ENCODE results near the gene RNASE7.
A peak's percentile ranks its signal among the peaks of the same experiment; 100 is the strongest.

Gene RNASE7

DNA sequence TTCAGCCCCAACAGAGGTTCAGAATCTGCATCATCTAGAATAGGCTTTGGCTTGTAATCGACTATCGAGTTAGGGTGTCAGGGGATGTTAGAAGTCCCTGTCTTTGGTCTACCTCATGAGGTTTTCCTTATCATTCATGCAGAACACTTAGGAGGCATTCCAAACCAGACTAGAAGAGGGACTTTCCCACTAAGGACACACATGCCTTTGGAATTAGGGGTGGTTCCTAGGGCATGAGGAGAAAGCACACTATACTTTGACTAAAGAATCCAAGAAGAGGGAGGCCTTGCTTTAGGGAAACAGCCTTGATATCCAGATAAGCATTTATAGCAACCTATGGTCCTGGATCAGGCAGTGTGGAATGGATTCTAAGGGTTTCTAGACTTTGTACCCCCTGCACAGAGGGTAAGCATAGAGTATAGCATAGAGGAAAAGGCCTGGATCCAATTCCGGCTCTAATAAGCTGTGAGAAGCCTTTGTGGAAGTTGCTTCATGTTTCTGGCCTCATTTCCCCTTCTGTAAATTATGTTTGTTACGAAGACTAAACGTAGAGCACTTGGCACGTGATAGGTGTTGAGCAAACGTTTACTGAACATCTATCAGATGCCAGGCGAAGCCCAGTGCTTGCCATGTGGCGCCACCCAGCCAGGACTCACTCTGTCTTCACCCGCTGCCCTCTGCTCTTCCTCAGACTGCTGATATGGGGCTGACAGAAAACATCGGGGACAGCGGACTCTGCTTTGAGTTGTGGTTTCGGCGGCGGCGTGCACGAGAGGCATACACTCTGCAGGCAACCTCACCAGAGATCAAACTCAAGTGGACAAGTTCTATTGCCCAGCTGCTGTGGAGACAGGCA is 43.1 kb downstream of the RNASE7 start:
- DNase-seq (ENCODE audit: low read depth in 2 of 2, low spot score in 1 of 2), result no peak

DNA sequence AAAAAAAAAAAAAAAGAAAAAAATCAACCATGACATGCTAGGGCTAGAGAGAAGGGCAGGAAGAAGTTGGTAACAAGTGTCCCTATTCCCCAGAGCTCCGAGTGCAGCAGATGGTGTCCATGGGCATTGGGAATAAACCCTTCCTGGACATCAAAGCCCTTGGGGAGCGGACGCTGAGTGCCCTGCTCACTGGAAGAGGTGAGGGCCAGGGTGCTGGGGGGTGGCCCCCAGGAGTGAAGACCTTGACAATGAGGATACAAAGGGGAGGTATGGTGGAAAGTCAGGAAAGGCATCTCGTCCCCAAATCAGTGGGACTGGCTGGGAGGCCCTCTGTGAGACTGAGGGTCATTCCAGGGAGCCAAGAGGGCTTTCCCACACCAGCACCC is 44.7 kb downstream of the RNASE7 start:
- DNase-seq (ENCODE audit: low read depth in 2 of 2, low spot score in 1 of 2), result no peak

DNA sequence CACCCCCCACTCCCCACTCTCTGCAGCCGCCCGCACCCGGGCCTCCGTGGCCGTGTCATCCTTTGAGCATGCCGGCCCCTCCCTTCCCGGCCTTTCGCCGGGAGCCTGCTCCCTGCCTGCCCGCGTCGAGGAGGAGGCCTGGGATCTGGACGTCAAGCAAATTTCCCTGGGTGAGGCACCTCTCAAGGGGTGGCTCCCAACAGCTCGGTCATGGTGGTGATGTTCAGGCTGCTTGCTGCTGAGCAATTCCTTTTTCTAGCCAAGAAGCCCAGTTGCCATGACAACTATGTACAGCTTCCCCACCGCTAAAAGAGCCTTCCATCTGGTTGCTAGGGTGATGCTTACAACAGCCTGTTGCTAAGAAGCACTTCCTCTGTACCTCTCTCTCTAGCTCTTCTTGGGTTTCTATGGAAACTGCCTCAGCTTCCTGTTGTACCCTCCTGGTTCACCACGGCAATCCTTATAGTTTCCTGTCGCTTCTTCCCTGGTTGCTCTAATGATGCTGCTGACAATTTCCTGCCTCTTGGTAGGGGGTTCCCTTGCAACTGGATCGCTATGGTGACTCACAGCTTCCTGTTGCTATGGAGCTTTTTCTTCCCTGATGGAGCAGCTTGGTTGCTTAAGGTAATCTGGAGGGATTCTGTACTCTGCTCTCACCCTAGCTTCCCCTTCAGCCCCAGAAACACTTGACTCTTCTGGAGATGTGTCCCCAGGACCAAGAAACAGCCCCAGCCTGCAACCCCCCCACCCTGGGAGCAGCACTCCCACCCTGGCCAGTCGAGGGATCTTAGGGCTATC is 45.3 kb downstream of the RNASE7 start:
- DNase-seq (ENCODE audit: low read depth in 2 of 2, low spot score in 1 of 2), result no peak

DNA sequence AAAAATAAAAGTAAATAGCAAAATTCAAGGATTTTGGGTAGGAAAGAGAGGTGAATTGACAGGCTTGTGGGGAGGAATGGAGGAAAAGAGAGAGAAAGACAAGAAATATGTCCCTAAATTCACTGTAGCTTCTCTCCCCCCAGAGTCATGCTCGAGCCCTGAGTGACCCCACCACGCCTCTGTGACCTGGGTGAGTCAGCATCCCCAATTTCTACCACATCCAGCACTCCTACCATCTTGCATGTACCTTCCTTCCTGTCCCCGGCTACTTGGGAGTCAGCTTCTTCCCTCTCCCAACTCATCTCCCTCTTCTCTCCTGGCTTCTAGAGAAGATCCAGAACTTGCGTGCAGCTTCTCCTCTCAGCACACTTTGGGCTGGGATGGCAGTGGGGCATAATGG is 46.5 kb downstream of the RNASE7 start:
- DNase-seq (ENCODE audit: low read depth in 2 of 2, low spot score in 1 of 2), result no peak

DNA sequence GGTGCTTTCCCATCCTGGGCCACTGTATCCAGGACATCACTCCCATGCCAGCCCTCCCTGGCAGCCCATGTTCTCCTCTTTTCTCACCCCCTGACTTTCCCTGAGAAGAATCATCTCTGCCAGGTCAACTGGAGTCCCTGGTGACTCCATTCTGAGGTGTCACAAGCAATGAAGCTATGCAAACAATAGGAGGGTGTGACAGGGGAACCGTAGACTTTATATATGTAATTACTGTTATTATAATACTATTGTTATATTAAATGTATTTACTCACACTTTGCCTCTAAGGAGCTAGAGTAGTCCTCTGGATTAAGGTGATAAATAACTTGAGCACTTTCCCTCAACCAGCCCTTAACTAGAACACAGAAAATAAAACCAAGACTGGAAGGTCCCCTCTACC is 47.1 kb downstream of the RNASE7 start:
- no peak for DNase-seq (ENCODE audit: low read depth in 2 of 2, low spot score in 1 of 2)

DNA sequence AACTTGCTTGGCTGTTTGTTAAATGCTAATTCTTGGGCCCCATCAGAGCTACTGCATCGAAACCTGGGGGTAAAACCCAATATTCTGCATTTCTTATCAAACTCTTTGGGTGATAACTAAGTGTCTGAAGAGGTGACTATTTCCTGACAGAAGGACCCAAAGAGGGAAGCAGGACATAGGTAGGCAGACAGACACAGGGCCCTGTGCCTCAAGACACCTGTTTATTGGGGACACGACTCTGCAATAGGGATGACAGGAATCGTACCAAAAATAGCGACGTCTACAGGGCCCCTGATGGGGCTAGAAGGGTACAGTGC is 47.7 kb downstream of the RNASE7 start:
- no peak for DNase-seq (ENCODE audit: low read depth in 2 of 2, low spot score in 1 of 2)

DNA sequence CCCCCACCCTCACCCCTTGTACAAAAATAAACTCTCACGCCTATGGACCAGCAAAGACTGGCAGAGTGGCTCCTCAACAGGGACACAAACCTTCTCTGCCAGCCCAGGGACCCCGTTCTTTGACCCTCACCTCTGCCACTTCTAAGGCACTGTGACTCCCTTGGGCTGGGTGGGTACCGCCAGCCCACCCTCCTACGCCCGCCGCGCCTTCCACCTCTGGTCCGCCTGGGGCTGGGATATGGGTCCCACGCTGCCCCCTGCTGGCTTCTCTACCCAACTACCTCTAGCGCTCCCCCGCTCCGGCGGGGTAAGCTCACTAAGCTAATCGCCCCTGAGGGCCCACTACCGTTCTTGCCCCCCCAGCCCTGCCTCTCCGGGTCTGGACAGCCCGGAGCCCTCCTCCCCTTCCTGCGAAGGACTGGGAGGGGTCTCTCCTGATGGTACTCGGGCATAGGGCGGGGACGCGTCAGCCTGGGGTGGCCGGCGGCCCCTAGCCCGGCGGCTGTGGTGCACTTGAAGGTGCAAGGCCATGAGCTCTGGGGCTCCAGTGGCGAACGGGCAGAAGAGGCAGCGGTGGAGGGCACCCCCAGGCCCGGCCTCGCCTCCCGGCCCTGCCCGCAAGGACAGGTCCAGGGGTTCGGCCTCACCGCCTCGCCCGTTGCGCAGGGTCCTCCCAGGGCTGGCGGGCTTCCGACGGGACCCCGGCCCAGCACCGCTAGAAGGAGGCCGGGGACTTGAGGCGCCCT is 48.2 kb downstream of the RNASE7 start:
- DNase-seq (ENCODE audit: low read depth in 2 of 2, low spot score in 1 of 2), result no peak

DNA sequence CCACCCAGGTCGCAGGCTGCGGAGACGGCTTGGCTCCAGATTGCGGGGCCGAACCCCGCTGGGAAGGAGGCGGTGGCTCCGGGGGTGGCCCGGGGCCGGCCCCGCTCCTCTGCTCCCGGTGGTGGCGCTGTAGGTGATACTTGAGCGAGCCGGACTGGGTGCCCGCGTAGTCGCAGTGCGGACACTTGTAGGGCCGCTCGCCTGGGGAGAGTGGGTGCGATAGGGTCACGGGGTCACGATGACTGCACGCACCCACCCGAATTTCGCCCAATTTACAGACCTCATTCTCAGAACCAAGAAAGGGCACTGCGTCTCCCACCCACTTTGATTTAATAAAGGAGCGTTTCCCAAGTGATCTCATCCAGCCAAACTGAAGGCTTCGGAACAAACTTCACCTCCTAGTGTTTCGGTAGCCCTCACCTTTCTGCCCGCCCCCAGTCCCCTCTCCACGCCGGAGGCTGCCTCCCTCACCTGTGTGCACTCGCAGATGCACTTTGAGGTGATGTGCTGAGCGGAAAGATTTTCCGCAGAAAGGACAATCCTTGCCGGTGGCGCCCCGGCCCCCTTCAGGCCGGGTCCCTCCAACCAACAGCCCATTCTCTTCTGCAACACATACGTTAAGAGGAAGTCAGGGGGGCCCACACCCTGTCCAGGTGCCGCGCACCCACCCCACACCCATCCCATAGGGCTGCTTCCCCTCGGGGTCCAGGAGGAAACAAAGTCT is 48.9 kb downstream of the RNASE7 start:
- DNase-seq (ENCODE audit: low read depth in 2 of 2, low spot score in 1 of 2), result no peak

DNA sequence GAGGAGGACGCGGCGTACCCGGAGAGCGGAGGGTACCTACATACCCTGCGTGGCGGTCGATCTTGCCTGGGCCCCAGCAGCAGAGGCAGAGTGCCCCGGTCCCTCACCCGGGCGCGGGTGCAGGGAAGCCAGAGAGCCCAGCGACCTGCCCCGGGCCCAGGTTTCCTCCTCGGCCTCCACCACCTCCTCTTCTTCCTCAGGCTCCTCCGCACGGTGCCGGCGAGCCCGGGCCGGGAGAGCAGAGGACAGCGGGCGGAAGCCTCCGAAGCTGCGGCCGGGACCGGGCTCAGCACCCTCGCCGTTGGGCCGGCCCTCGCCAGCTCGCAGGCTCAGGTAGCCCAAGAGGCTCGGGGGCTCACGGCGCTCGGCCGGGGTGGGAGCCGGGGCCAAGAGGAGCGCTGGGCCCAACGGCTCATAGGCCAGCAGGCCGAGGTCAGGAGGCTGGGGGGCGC is 49.7 kb downstream of the RNASE7 start:
- DNase-seq (ENCODE audit: low read depth in 2 of 2, low spot score in 1 of 2), result no peak

DNA sequence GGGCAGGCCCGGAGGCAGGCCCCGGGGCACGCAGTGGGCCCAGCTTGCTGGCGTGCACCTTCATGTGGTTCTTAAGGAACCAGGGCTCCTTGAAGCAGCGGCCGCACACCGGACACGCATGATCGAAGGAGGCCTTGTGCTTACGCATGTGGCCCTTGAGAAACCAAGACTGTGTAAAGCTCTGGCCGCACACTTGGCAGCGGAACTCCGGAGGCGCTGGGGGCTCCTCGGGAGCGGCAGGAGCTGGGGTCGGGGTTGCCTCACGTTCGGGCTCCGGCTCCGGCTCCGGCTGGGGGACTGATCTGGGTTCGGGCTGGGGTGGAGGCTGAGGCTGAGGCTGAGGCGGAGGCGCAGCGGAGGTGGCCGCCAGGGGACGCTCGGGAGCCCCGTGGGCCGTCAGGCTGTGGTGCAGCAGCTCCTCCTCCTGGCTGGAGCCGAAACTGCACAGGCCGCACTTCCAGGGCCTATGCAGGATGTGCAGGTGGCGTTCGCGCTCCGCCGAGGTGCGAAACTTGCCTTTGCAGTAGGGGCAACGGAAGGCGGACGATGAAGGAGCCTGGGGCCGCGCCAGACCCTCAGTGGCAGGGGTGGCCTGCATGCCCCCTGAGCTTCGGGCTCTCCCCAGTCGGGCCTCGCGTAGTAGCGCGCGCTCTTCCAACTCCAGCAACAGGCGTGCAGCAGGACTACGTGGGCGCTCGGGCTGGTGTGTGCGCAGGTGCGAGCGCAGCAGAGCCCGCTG is 50.3 kb downstream of the RNASE7 start:
- DNase-seq (ENCODE audit: low read depth in 2 of 2, low spot score in 1 of 2), result peak; percentile 73 to 85

DNA sequence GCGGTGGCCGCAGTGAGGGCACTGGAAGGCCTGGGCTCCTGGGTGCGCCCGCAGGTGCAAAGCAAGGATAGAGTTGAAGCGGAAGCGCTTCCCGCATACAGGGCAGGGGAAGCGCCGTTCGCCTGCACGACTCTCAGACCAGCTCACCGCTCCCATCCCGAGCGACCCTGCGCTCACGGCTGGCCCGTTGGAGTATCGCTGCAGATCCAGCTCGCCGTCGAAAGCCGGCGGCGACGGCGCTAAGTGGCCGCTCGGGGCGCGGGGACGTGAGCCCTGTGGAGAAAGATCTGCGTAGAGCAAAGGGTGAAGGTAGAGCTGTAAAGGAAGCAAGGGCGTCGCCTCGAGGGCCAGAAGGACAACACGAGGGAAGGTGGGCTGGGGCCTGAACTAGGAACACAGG is 50.9 kb downstream of the RNASE7 start:
- DNase-seq (ENCODE audit: low read depth in 2 of 2, low spot score in 1 of 2), result no peak
